Hindlimb muscle (tissue), 1 donor: ENCODE data around the gene TTC31. TPM values are rescaled to one million over a fixed set of nuclear protein-coding genes. Genes with fewer than 3 reads are reported as not detected.
"Not testable (repeated sequence)": the region's sequence is repeated elsewhere in the genome, so short reads cannot be mapped to it uniquely, and the experiment has no call there.

ENCODE experiments used
- DNase-seq: peaks from one replicate; pipeline ENCODE4 v3.0.0-alpha.2; 2013
- polyA plus RNA-seq: library from polyadenylated mRNA; unstranded; fragments of 120-200 nt; gene quantifications from one replicate; pipeline ENCODE4 v1.2.1, GENCODE V29; 2013; ENCODE audit not compliant: insufficient read length

The TTC31 gene
- polyA plus RNA-seq, 1 donor: 19.8 TPM

DNA sequence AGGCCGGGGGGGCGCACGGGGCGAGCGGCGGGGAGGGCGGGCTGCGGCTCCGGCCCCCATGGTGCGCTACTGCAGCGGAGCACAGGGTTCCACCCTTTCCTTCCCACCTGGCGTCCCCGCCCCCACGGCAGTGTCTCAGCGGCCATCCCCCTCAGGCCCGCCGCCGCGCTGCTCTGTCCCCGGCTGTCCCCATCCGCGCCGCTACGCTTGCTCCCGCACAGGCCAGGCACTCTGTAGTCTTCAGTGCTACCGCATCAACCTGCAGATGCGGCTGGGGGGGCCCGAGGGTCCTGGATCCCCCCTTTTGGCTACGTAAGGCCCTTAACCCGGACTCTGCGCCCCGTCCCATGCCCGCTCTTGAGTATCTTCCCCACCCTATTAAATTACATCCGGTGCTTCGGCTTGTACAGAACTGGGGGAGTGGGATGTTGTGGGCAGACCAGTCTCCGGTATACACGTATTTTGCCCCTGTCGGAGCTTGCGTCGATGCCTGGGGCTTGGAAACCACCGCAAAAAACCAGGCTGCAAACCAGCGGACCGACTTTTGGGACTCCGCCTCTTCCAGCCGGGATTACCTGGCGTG, 25.2 kb upstream of the TTC31 start:
- DNase-seq: peak; percentile 73

DNA sequence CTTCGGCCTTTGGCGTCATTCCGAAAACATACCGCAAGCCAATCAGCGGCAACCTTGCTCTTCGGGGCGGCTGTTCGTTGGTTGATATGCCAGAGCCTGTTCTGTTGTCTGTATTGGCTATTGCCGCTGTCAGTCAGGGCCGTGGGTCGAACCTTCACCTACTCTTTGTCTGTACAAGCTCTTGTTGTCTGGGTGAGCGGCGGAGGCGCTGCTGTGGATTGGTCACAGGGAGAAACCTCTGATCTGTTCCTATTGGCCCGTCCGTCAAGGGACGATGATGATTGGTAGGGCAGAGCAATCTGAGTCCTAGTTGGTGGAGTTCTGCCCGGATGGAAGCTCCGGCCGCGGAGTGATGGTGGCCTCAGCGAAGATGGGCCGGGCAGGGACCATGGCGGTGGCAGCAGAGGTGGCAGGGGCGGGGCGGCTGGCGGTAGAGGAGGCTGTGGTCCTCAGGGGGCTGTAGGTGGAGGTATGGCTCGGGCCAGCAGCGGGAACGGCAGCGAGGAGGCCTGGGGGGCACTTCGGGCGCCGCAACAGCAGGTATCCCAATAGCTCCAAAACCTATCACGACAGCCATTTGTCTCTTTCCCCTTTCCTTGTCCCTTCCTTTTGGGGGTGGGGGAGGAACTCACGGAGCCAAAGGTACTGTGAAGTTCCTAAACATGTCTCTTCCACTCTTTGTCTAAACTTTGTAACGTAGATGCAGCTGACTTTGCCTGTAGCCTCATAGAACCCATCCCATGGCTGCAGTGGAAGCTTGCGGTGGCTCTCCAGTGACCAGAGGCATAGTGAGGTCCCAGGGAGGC, 24.5 kb upstream of the TTC31 start, which contains the start of gene WBP1:
Gene WBP1 (plus strand): TSS at position 307 of the 806 bp plus-strand sequence. CDS start 165 bp downstream, at position 472.
- DNase-seq: peak; percentile 99

- no peak for DNase-seq
Measured at GRCh38 chr2:74458938-74459363, 23.9 kb upstream of the TTC31 start.

DNA sequence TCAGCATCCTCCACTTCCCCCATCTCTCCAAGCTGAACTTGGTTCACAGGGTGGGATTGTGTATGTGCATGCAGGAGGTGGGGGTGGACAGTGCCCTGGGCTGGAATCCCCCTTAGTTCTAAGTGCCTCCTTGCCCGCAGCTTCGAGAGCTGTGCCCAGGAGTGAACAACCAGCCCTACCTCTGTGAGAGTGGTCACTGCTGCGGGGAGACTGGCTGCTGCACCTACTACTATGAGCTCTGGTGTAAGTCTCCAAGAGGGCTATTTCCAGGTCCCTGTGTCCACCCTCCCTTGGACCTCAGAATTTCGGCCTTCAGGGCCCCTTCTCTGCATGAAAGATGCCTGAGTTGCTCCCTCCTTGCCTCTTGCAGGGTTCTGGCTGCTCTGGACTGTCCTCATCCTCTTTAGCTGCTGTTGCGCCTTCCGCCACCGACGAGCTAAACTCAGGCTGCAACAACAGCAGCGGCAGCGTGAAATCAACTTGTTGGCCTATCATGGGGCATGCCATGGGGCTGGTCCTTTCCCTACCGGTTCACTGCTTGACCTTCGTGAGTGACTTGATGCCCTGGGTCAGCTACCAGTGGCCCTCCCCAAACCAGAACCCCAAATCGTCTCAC, 23.3 kb upstream of the TTC31 start:
- not testable (repeated sequence) for DNase-seq

DNA sequence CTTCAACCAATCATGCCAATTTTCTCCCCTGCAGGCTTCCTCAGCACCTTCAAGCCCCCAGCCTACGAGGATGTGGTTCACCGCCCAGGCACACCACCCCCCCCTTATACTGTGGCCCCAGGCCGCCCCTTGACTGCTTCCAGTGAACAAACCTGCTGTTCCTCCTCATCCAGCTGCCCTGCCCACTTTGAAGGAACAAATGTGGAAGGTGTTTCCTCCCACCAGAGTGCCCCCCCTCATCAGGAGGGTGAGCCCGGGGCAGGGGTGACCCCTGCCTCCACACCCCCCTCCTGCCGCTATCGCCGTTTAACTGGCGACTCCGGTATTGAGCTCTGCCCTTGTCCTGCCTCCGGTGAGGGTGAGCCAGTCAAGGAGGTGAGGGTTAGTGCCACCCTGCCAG, 22.7 kb upstream of the TTC31 start:
- not testable (repeated sequence) for DNase-seq

- DNase-seq: no peak
Measured at GRCh38 chr2:74461187-74462053, 21.5 kb upstream of the TTC31 start.

DNA sequence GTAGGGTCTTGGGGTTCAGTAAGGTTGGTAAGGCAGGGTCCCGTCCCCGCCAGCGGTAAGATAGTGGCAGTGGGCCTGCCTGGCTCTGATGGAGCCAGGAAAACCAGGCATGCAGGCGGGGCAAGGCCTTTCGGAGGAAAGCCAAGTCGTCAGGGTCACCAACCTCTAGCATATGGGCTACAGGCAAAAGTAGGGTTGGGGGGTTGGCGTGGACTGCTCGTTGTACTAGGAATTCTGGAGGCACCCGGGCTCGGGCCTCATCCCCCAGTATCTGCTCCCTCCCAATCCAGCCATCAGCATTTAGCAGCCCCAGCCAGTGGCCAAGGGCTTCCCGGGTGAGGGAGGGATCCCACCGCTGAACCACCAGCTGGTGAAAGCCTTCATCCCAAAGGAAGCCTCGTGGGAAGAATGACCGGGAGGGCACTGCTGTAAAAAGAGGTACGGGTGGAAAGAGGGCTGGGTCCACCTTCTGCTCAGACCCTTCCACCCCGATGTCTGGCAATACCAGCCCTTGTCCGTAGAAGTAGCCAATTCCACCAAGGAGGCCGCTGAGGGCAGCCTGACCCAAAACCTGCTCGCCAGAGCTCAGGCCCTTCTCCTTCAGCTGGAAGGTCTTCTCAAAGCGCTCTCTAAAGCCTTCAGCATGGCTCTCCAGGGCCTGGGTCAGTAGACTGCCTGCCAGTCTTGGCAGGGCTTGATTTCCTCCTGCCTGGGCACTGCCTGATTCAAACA, 20.7 kb upstream of the TTC31 start:
- DNase-seq: no peak

DNA sequence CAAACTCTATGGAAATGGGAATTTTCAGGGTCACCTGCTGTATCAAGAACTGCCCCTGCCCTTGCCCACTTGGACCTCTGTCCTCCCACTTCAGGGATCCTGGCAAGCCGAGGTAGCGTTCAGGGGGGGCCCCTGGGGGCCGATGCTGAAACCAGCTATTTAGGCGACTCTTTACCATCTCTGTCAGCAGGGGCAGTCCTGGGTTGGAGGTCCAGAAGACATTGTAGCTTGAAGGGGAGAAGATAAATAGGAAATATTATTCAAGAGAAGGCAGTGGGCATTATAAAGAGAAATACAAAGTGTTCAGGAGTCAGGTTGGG, 20.1 kb upstream of the TTC31 start:
- DNase-seq: no peak

DNA sequence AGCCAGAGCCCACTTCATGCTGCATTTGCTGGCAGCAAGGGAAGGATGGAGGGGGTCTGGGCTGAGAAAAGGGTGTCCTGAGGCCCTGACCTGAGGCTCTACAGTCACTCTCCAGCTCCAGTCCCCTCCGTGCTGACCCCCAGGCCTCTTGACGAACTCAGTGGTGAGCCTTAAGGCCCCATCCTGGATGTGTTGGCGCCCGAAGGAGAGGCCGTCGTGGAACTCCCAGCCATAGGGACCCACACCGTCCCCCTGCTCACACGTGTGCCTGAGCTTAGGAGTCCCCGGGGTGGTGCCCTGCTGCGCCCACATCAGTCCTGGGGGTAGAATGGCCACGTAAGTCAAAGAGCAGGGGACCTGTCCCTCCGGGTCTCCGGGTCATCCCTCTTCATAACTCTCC, 18.5 kb upstream of the TTC31 start:
- DNase-seq: no peak

DNA sequence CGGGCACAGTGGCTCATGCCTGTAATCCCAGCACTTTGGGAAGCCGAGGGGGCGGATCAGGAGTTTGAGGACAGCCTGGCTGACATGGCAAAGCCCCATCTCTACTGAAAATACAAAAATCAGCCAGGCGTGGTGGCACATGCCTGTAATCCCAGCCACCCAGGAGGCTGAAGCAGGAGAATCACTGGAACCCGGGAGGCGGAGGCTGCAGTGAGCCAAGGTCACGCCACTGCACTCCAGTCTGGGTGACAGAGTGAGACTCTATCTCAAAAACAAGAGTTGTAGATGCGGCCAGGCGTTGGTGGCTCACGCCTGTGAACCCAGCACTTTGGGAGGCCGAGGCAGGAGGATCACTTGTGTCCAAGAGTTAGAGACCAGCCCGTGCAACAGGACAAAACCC, 12.1 kb upstream of the TTC31 start:
- DNase-seq: not testable (repeated sequence)

DNA sequence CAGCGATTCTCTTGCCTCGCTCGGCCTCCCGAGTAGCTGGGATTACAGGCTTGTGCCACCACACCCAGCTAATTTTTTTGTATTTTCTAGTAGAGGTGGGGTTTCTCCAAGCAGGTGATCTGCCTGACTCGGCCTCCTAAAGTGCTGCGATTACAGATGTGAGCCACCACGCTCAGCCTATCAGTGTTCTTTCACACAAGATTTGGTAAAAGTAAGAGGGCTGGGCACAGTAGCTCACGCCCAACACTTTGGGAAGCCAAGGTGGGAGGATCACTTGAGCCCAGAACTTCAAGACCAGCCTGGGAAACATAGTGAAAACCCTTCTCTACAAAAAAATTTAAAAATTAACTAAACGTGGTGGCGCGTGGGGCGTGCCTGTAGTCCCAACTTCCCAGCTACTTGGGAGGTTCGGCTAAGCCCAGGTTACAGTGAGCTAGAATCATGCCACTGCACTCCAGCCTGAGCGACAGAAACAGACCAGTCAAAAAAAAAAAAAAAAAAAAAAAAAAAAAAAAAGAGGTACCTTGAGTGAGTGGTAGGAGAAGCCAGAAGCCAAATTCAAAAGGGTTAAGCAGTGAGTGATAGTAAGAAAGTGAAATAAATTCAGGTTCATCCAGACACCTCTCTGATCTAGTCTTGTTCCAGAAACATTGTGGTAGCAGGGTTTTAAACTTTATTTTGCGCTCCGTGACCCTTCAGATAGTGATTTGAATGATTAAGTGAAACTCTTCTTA, 11.4 kb upstream of the TTC31 start:
- no peak for DNase-seq

GRCh38 chr2:74472086-74472944, 10.6 kb upstream of the TTC31 start, which contains the start of gene MRPL53:
MRPL53 (minus strand) TSS chr2:74472680; CDS start chr2:74472660, 20 bp downstream.
- peak; percentile 97 for DNase-seq

DNA sequence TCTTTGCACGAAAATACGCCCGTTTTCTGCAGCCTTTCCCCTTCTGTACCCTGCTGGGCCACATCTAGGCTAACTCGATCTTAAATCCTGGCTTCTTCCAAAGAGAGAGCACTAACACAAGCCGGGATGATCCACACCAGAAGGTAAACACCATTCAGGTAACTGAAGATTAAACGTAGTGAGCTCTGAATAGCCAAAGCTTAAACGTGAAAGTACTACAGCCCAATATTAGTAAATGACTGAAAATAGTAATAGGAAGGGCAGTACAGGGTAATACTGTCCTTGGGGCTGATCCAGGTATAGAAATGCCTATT, 10.0 kb upstream of the TTC31 start:
- DNase-seq: no peak

DNA sequence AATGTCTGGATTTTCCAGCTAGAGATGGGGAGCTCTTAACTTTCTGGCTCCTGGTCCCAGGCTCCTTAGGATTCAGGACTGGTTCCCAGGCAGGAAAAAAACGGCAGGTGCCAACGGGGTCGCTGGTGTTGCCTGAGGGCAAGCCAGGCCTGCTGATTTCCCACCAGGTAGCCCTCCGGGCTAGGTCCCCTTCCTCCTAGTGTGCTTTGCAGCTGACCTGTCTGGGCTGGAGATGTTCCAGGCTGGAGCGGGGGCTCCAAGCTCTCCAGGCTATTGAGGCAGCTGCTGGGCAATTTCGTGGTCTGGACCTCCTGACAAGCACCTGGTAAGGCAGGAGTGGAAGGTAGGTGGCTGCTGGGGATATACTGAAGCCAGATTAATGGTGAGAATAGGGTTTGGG, 8.4 kb upstream of the TTC31 start:
- DNase-seq: no peak

GRCh38 chr2:74474899-74475298, 8.0 kb upstream of the TTC31 start:
- no peak for DNase-seq

DNA sequence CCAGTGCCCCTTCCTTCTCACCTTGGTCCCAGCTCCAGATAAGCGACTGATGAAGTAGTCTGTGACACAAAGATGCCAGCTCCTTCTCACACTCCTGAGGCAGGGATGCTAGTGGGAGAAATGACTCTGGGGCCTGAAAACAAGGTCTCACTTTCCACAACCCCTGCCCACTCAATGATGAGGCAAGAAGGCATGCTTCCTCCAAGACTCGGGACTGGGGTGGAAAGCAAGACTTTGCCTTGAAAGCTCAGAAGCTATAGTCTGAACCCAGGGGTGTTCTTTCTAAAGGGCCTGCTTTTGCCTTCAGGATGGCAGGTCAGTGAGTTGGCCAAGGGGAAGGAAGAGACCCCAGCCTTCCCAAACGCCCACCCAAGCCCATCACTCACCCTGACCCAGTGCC, 1.4 kb upstream of the TTC31 start:
- DNase-seq: no peak

GRCh38 chr2:74481961-74482800, 700 bp upstream of the TTC31 start:
- DNase-seq: no peak

DNA sequence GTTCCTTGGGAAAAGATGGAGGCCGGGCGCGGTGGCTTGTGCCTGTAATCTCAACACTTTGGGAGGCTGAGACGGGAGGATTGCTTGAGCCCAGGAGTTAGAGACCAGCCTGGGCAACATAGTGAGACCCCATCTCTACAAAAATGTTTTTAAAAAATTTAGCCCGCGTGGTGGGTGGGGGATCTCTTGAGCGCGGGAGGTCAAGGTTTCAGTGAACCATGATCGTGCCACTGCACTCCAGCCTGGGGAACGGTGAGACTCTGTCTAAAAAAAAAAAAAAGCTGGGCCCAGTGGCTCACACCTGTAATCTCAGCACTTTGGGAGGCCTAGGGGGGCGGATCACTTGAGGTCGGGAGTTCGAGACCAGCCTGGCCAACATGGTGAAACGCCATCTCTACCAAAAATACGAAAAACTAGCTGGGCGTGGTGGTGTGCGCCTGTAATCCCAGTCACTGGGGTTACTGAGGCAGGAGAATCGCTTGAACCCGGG, 839 bp downstream of the TTC31 start:
- not testable (repeated sequence) for DNase-seq

DNA sequence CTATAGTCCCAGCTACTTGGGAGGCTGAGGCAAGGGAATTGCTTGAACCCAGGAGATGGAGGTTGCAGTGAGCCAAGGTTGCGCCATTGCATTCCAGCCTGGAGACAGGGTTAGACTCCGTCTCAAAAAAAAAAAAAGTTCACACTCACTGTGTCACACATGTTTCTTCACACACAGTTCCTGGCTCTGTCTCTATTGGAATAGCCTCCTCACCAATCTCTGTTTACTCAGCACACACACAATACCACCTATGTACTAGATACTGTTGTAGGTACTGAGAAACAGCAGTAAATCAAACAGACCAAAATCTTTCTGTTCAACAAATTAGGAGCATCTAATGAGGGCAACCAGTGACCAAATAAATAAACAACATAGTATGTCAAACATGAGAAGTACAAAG, 3.3 kb downstream of the TTC31 start:
- DNase-seq: no peak
